ENCODE measurements around the gene RHEB. TPM values are rescaled to one million over a fixed set of nuclear protein-coding genes. Genes with fewer than 3 reads are reported as not detected.

The RHEB gene
- total and polyA plus RNA-seq, 2 experiments from 2014 or later, result 101 to 239 TPM

DNA sequence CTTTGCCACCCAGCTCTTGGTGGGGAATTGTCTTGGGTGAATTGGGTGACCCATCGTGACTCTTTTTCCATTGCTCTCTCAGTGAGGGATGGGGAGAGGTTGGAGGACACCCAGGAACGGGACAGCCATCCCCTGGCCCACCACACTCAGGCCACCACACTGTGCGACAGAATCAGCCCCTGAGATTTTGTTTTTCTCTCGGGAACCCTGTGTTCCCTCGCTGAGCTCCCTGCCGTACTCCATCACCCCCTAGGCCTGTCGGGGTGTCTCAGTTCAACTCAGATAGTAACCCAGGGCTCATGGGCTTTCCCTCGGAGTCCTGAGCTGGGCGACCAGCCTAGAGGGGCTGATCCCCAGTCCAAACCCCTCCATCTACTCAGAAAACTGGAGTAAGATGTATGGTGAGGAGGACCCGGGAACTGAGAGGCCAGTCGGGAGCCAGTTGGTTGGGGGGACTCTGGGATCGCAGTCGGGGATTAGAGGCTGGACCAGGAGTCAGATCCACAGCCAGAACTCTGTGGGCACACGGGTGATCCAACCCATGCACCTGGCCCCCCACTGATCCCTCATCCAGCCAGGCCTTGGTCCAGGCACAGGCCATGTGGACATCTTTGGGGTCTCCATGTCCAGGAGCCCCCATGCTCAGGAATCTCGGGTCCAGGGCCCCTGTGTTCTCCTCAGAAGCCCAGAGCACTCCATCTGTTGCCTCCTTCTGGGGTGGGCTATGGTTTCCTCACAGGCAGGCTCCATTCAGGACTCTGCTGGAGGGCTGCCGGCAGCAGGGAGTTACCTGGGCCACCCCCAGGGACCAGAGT lies 89.1 kb downstream of the RHEB start:
- Histone ChIP-seq H2AFZ (no peak overlapping the region), H3K79me2 (replicated peaks; ENCODE audit: insufficient read depth) (no peaks in the 10 kb centered on the region), H3K27ac (ENCODE audit: low read depth) (no peak overlapping the region), H4K20me1 (replicated peaks; ENCODE audit: insufficient read depth) (no peaks in the 10 kb centered on the region), H3K4me1 (ENCODE audit: insufficient read depth) (peaks cover 25% of the 10 kb centered on the region), H3K4me2 (no peak overlapping the region), H3K4me3 (no peak overlapping the region), H3K36me3 (ENCODE audit: insufficient read depth) (no peaks in the 10 kb centered on the region; the same call in 1 of the 2 replicates), H3F3A (replicated peaks; ENCODE audit: low read depth) (no peaks in the 10 kb centered on the region), H3K9me2 (ENCODE audit: insufficient read depth) (no peaks in the 10 kb centered on the region), H3K27me3 (ENCODE audit: insufficient read depth) (no peaks in the 10 kb centered on the region)
- peaks cover 28% of the 10 kb centered on the region for H3K4me1 Mint-ChIP-seq
- no peaks in the 10 kb centered on the region for H3K9me3 Mint-ChIP-seq
- H3K27ac Mint-ChIP-seq, result no peak overlapping the region
- H3K4me3 Mint-ChIP-seq, result no peak overlapping the region
- DNase-seq (ENCODE audit: low spot score) (no peak), ATAC-seq (no peak)
- H3K27me3 Mint-ChIP-seq (ENCODE audit: insufficient read depth, low read depth, poor library complexity), result peaks cover 7% of the 10 kb centered on the region
- H3K36me3 Mint-ChIP-seq (ENCODE audit: low read depth), result no peaks in the 10 kb centered on the region
- TF ChIP-seq NANOG (IDR thresholded peaks at IDR 0.05; ENCODE audit: borderline replicate concordance) (no peak), ZNF331 (CRISPR knock-in tag; IDR thresholded peaks at IDR 0.05; ENCODE audit: low read depth) (no peak), EZH2phosphoT487 (IDR thresholded peaks at IDR 0.05; ENCODE audit: unreplicated experiment) (no peak), ZNF114 (CRISPR knock-in tag; IDR thresholded peaks at IDR 0.05) (no peak), POLR2AphosphoS5 (IDR thresholded peaks at IDR 0.05; ENCODE audit: low read depth) (no peak), CREB1 (CRISPR knock-in tag; IDR thresholded peaks at IDR 0.05; ENCODE audit: low read depth) (no peak), EZH2 (IDR thresholded peaks at IDR 0.05; ENCODE audit: low read depth, unreplicated experiment) (no peak)
- TF ChIP-seq, protein P1, sequence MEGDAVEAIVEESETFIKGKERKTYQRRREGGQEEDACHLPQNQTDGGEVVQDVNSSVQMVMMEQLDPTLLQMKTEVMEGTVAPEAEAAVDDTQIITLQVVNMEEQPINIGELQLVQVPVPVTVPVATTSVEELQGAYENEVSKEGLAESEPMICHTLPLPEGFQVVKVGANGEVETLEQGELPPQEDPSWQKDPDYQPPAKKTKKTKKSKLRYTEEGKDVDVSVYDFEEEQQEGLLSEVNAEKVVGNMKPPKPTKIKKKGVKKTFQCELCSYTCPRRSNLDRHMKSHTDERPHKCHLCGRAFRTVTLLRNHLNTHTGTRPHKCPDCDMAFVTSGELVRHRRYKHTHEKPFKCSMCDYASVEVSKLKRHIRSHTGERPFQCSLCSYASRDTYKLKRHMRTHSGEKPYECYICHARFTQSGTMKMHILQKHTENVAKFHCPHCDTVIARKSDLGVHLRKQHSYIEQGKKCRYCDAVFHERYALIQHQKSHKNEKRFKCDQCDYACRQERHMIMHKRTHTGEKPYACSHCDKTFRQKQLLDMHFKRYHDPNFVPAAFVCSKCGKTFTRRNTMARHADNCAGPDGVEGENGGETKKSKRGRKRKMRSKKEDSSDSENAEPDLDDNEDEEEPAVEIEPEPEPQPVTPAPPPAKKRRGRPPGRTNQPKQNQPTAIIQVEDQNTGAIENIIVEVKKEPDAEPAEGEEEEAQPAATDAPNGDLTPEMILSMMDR (conservative IDR thresholded peaks at IDR 0.05; ENCODE audit: low read depth in 2 of 2), result no peak
- TF ChIP-seq, protein P2, sequence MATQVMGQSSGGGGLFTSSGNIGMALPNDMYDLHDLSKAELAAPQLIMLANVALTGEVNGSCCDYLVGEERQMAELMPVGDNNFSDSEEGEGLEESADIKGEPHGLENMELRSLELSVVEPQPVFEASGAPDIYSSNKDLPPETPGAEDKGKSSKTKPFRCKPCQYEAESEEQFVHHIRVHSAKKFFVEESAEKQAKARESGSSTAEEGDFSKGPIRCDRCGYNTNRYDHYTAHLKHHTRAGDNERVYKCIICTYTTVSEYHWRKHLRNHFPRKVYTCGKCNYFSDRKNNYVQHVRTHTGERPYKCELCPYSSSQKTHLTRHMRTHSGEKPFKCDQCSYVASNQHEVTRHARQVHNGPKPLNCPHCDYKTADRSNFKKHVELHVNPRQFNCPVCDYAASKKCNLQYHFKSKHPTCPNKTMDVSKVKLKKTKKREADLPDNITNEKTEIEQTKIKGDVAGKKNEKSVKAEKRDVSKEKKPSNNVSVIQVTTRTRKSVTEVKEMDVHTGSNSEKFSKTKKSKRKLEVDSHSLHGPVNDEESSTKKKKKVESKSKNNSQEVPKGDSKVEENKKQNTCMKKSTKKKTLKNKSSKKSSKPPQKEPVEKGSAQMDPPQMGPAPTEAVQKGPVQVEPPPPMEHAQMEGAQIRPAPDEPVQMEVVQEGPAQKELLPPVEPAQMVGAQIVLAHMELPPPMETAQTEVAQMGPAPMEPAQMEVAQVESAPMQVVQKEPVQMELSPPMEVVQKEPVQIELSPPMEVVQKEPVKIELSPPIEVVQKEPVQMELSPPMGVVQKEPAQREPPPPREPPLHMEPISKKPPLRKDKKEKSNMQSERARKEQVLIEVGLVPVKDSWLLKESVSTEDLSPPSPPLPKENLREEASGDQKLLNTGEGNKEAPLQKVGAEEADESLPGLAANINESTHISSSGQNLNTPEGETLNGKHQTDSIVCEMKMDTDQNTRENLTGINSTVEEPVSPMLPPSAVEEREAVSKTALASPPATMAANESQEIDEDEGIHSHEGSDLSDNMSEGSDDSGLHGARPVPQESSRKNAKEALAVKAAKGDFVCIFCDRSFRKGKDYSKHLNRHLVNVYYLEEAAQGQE (IDR thresholded peaks at IDR 0.05; ENCODE audit: unreplicated experiment), result no peak

Measured in GM23338 (cell line).